Breast epithelium (tissue), 3 donors: Measurements from ENCODE around the gene RBM22.

Source experiments
- POLR2A ChIP-seq: fragments of 450-650 bp; IDR thresholded peaks from one replicate; pipeline ENCODE4 v1.6.1; 2016; ENCODE audit warnings: antibody characterized with exemption, mild to moderate bottlenecking, moderate library complexity
- POLR2AphosphoS5 ChIP-seq, 3 donors: sonication (generic); formaldehyde crosslinking; IDR thresholded peaks; one replicate each; pipeline ENCODE4 v1.6.1; 2017; ENCODE audit warnings: antibody characterized with exemption in 3 of 3
- TF ChIP-seq, protein P1 (sequence below), 3 donors: fragments of 450-650 bp; IDR thresholded peaks; one replicate each; pipeline ENCODE4 v1.5.1; 2016 to 2017; ENCODE audit warnings: antibody characterized with exemption in 3 of 3, mild to moderate bottlenecking in 3 of 3, moderate library complexity in 3 of 3

DNA sequence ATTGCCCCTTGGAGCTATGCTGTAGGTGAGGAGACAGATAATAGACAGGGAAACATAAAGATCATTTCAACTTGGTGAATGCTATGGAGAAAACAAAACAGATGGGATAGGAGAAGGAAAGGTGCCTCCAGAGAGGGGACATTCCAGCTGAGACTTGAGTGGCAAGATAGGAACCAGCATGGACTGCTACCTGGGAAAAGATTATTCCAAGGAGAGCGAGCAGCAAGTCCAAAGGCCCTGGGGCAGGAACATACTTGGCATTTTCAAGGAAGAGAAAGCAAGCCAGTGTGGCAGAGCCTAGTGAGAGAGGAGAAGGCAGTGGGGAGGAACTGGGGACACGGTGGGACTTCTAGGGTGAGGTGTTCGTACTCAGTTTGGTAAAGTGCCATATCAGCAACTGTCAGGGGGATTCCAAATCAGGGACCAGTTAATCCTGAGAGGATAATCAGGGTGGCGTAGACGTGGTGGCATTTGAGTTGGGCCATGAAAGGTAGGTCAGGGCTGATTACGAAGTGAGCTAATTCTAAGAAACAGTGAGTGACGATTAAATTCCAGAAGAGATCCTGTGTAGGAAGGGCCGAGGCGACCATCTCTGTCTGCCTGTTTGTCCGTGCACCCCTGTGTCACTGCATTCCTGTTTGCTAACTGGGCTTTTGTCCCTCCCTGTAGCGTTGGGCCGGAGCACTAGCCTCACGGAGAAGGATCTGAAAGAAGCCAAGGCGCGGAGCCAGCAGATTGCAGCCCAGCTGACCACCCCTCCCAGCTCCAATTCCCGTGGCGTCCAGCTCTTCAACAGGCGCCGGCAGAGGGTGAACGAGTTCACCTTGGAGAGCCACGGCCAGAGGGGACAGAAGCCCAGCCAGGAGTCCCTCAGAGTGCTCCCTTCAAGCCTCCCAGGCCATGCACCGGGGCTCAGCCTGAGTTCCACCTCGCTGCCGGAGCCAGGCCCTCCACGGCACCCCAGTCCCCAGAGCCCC, 53.3 kb downstream of the RBM22 start:
- no peak for TF ChIP-seq POLR2A
- TF ChIP-seq, protein P1, sequence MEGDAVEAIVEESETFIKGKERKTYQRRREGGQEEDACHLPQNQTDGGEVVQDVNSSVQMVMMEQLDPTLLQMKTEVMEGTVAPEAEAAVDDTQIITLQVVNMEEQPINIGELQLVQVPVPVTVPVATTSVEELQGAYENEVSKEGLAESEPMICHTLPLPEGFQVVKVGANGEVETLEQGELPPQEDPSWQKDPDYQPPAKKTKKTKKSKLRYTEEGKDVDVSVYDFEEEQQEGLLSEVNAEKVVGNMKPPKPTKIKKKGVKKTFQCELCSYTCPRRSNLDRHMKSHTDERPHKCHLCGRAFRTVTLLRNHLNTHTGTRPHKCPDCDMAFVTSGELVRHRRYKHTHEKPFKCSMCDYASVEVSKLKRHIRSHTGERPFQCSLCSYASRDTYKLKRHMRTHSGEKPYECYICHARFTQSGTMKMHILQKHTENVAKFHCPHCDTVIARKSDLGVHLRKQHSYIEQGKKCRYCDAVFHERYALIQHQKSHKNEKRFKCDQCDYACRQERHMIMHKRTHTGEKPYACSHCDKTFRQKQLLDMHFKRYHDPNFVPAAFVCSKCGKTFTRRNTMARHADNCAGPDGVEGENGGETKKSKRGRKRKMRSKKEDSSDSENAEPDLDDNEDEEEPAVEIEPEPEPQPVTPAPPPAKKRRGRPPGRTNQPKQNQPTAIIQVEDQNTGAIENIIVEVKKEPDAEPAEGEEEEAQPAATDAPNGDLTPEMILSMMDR (IDR thresholded peaks at IDR 0.05), result no peak
- TF ChIP-seq POLR2AphosphoS5 (IDR thresholded peaks at IDR 0.05), result no peak
